ENCODE data around the gene PNPLA1.

- TF ChIP-seq CTCF (optimal IDR thresholded peaks at IDR 0.05 in 1 of 3, IDR thresholded peaks at IDR 0.05 in 1 of 3, conservative IDR thresholded peaks at IDR 0.05 in 1 of 3; ENCODE audit: extremely low read depth in 1 of 3, insufficient read depth in 2 of 3, low read length in 3 of 3), result no peak
- no peak for TF ChIP-seq EZH2 (IDR thresholded peaks at IDR 0.05; ENCODE audit: low read length)
These were observed 26.4 kb downstream of the PNPLA1 start for GRCh38 chr6:36296240-36296639.

Data from keratinocyte (primary cell).